Liver (tissue), 9 donors: Measurements from ENCODE around the gene DENND4A. TPM values are rescaled to one million over a fixed set of nuclear protein-coding genes. Genes with fewer than 3 reads are reported as not detected.
A peak's percentile ranks its signal among the peaks of the same experiment; 100 is the strongest.

Experiments
- DNase-seq: peaks from one replicate; pipeline ENCODE4 v3.0.0-alpha.2; 2017; ENCODE audit warnings: low spot score
- H3K27ac ChIP-seq, 2 donors: one replicate each; pipeline ENCODE4 v1.7.0; 2013; ENCODE audit warnings: inconsistent platforms in 2 of 2, low read length in 2 of 2, control low read depth in 1 of 2, low read depth in 1 of 2, mild to moderate bottlenecking in 1 of 2
- H3K27me3 ChIP-seq, 4 donors: one replicate each; pipeline versions ENCODE4 v1.6.1 to v1.7.0; 2013; ENCODE audit warnings: low read length in 3 of 4, inconsistent platforms in 1 of 4, mild to moderate bottlenecking in 1 of 4, moderate library complexity in 1 of 4; ENCODE audit not compliant: control insufficient read depth in 4 of 4, insufficient read depth in 4 of 4
- H3K36me3 ChIP-seq, 4 donors: one replicate each; pipeline versions ENCODE4 v1.6.1 to v1.7.0; 2013; ENCODE audit warnings: low read length in 3 of 4, mild to moderate bottlenecking in 3 of 4, low read depth in 1 of 4, moderate library complexity in 1 of 4; ENCODE audit not compliant: control insufficient read depth in 4 of 4, insufficient read depth in 3 of 4
- H3K4me1 ChIP-seq, 4 donors: one replicate each; pipeline versions ENCODE4 v1.6.1 to v1.7.0; 2013; ENCODE audit warnings: low read length in 3 of 4, mild to moderate bottlenecking in 3 of 4, moderate library complexity in 1 of 4; ENCODE audit not compliant: control insufficient read depth in 4 of 4, insufficient read depth in 4 of 4
- H3K4me3 ChIP-seq, 3 donors: one replicate each; pipeline versions ENCODE4 v1.6.1 to v1.7.0; 2013; ENCODE audit warnings: low read length in 3 of 3, control low read depth in 1 of 3, low read depth in 1 of 3, mild to moderate bottlenecking in 1 of 3
- H3K9ac ChIP-seq, 2 donors: one replicate each; pipeline ENCODE4 v1.7.0; 2013; ENCODE audit warnings: low read length in 2 of 2, mild to moderate bottlenecking in 2 of 2, moderate library complexity in 2 of 2, control low read depth in 1 of 2, low read depth in 1 of 2
- H3K9me3 ChIP-seq, 4 donors: one replicate each; pipeline versions ENCODE4 v1.6.1 to v1.7.0; 2013; ENCODE audit warnings: low read length in 3 of 4; ENCODE audit not compliant: control insufficient read depth in 4 of 4
- ATF3 ChIP-seq: IDR thresholded peaks from 2 replicates; pipeline ENCODE4 v1.6.1; 2016; ENCODE audit warnings: antibody characterized with exemption
- CTCF ChIP-seq: fragments of 150-350 bp; IDR thresholded peaks from 2 replicates; pipeline ENCODE4 v1.5.1; 2017; ENCODE audit warnings: improper control_type of control experiment, low read depth, low read length; ENCODE audit not compliant: missing input control
- EGR1 ChIP-seq, 2 donors: IDR thresholded peaks; 2 replicates each; pipeline ENCODE4 v1.6.1; 2016 to 2018; ENCODE audit warnings: antibody characterized with exemption in 2 of 2, low read depth in 2 of 2
- FOXA1 ChIP-seq: IDR thresholded peaks from 2 replicates; pipeline ENCODE4 v1.6.1; 2016; ENCODE audit warnings: antibody characterized with exemption
- FOXA2 ChIP-seq: IDR thresholded peaks from 2 replicates; pipeline ENCODE4 v1.6.1; 2016; ENCODE audit warnings: antibody characterized with exemption
- GABPA ChIP-seq, 2 donors: IDR thresholded peaks in 1 of 2; conservative IDR thresholded peaks in 1 of 2; 2 replicates each; pipeline ENCODE4 v1.6.1; 2016; ENCODE audit warnings: antibody characterized with exemption in 2 of 2, mild to moderate bottlenecking in 1 of 2, moderate library complexity in 1 of 2
- HNF4A ChIP-seq, 2 donors: conservative IDR thresholded peaks; 2 replicates each; pipeline ENCODE4 v1.6.1; 2016; ENCODE audit warnings: antibody characterized with exemption in 2 of 2, mild to moderate bottlenecking in 2 of 2
- HNF4G ChIP-seq: IDR thresholded peaks from 2 replicates; pipeline ENCODE4 v1.6.1; 2016; ENCODE audit warnings: antibody characterized with exemption
- JUND ChIP-seq, 2 donors: IDR thresholded peaks; 2 replicates each; pipeline ENCODE4 v1.6.1; 2016; ENCODE audit warnings: antibody characterized with exemption in 2 of 2
- MAX ChIP-seq: IDR thresholded peaks from 2 replicates; pipeline ENCODE4 v1.6.1; 2016; ENCODE audit warnings: antibody characterized with exemption
- NR2F2 ChIP-seq: IDR thresholded peaks from 2 replicates; pipeline ENCODE4 v1.6.1; 2016; ENCODE audit warnings: antibody characterized with exemption
- RAD21 ChIP-seq, 2 donors: IDR thresholded peaks; 2 replicates each; pipeline ENCODE4 v1.6.1; 2016; ENCODE audit warnings: antibody characterized with exemption in 2 of 2, mild to moderate bottlenecking in 2 of 2
- REST ChIP-seq: IDR thresholded peaks from 2 replicates; pipeline ENCODE4 v1.6.1; 2016; ENCODE audit warnings: antibody characterized with exemption, mild to moderate bottlenecking
- RXRA ChIP-seq, 2 donors: IDR thresholded peaks; 2 replicates each; pipeline ENCODE4 v1.6.1; 2017 to 2018; ENCODE audit warnings: antibody characterized with exemption in 2 of 2, mild to moderate bottlenecking in 1 of 2
- SP1 ChIP-seq: IDR thresholded peaks from 2 replicates; pipeline ENCODE4 v1.6.1; 2018; ENCODE audit warnings: antibody characterized with exemption, mild to moderate bottlenecking
- TAF1 ChIP-seq: conservative IDR thresholded peaks from 2 replicates; pipeline ENCODE4 v1.6.1; 2016; ENCODE audit warnings: antibody characterized with exemption, mild to moderate bottlenecking
- YY1 ChIP-seq: IDR thresholded peaks from 2 replicates; pipeline ENCODE4 v1.6.1; 2016; ENCODE audit warnings: antibody characterized with exemption, mild to moderate bottlenecking
- ZBTB33 ChIP-seq: IDR thresholded peaks from 2 replicates; pipeline ENCODE4 v1.6.1; 2016; ENCODE audit warnings: antibody characterized with exemption
- WGBS: extraction: QIAGEN DNeasy Blood & Tissue Kit; methylation state at CpG from one replicate; pipeline ENCODE4 v1.1.7; 2013; 5-methylcytosine and 5-hydroxymethylcytosine counted together
- polyA plus RNA-seq, 2 donors: library from polyadenylated mRNA; stranded (reverse) in 1 of 2; unstranded in 1 of 2; fragments of 200-250 nt in 1 of 2; fragments of >200 nt in 1 of 2; fragmentation: Nextera tagmentation in 1 of 2; extraction: Ambion mirVana in 1 of 2; gene quantifications; one replicate each; pipeline versions ENCODE4 v1.2.1 to v1.2.3, GENCODE V29; 2013 to 2015
- total RNA-seq, 2 donors: library from RNA; depleted of rRNA; stranded (reverse); fragments of >200 nt; gene quantifications; one replicate each; pipeline ENCODE4 v1.2.3, GENCODE V29; 2014
- donor health status: healthy.
- donor health status: healthy.
- donor health status: healthy.
- donor health status: healthy.
- donor health status: healthy.

Gene DENND4A
- total and polyA plus RNA-seq, 4 donors: 5.2 to 75.5 (median 23.9) TPM

GRCh38 chr15:65793818-65794104 is 1.7 kb upstream of the DENND4A start:
- no peak for DNase-seq
- TF ChIP-seq ZBTB33 (no peak), FOXA2 (no peak), SP1 (no peak), GABPA (IDR thresholded peaks at IDR 0.05 in 1 of 2, conservative IDR thresholded peaks at IDR 0.05 in 1 of 2) (no peak), ATF3 (no peak)
- Histone ChIP-seq H3K4me3 (no peak overlapping the region), H3K9ac (no peak overlapping the region), H3K27ac (no peak overlapping the region), H3K36me3 (no peaks in the 10 kb centered on the region), H3K4me1 (peaks cover 0 to 7% (median 1%) of the 10 kb centered on the region in 4 donors), H3K27me3 (no peaks in the 10 kb centered on the region), H3K9me3 (no peaks in the 10 kb centered on the region)
- 97% methylated on average over 2 of the region's 2 CpGs for WGBS

- Histone ChIP-seq H3K4me3 (peak overlapping the region; percentile 75 to 97 (median 95)), H3K27ac (peak overlapping the region; percentile 90 to 100)
- 96% methylated on average over 13 of the region's 13 CpGs for WGBS
Measured at GRCh38 chr15:65792988-65793817, 1.1 kb upstream of the DENND4A start.

More at GRCh38 chr15:65792988-65793817, 1.1 kb upstream of the DENND4A start:
- Histone ChIP-seq H3K9me3 (no peaks in the 10 kb centered on the region), H3K27me3 (no peaks in the 10 kb centered on the region), H3K36me3 (no peaks in the 10 kb centered on the region), H3K9ac (peak overlapping the region; percentile 66 to 100), H3K4me1 (peaks cover 0 to 11% (median 3%) of the 10 kb centered on the region in 4 donors)
- no peak for TF ChIP-seq RXRA (IDR thresholded peaks at IDR 0.05)
- no peak for TF ChIP-seq FOXA2
- TF ChIP-seq EGR1 (IDR thresholded peaks at IDR 0.05; ENCODE audit: low read depth in 2 of 2): no peak
- TF ChIP-seq CTCF: no peak
- no peak for TF ChIP-seq HNF4A (conservative IDR thresholded peaks at IDR 0.05)
- no peak for TF ChIP-seq NR2F2
- TF ChIP-seq GABPA (IDR thresholded peaks at IDR 0.05 in 1 of 2, conservative IDR thresholded peaks at IDR 0.05 in 1 of 2): no peak
- TF ChIP-seq YY1: no peak
- TF ChIP-seq ATF3: no peak
- no peak for TF ChIP-seq ZBTB33
- no peak for TF ChIP-seq SP1
- no peak for TF ChIP-seq JUND (IDR thresholded peaks at IDR 0.05)
- TF ChIP-seq HNF4G: no peak
- TF ChIP-seq RAD21 (IDR thresholded peaks at IDR 0.05): no peak
- TF ChIP-seq TAF1: no peak
- TF ChIP-seq FOXA1: no peak
- TF ChIP-seq MAX: no peak
- no peak for TF ChIP-seq REST
- DNase-seq: no peak
